CD14-positive monocyte (primary cell): ENCODE results near the gene RARS2. TPM values are rescaled to one million over a fixed set of nuclear protein-coding genes. Genes with fewer than 3 reads are reported as not detected.

Experiments used
- DNase-seq, 3 donors: peaks; one replicate each; pipeline ENCODE4 v3.0.0-alpha.2; 2011 to 2022
- H2AFZ ChIP-seq: 2 replicates; pipeline ENCODE4 v1.6.0; 2012; ENCODE audit warnings: mild to moderate bottlenecking, low read depth, low read length, inconsistent platforms; ENCODE audit not compliant: insufficient read depth, poor library complexity, severe bottlenecking
- H3K27ac ChIP-seq, 2 donors: 1 replicate in 1 of 2; 2 replicates in 1 of 2; pipeline ENCODE4 v1.5.1; 2012 to 2013; ENCODE audit warnings: low read length in 2 of 2, control low read depth in 1 of 2, inconsistent platforms in 1 of 2, low read depth in 1 of 2, mild to moderate bottlenecking in 1 of 2
- H3K27me3 ChIP-seq, 2 donors: one replicate each; pipeline versions ENCODE4 v1.6.0 to v1.6.1; 2011 to 2013; ENCODE audit warnings: low read length in 2 of 2; ENCODE audit not compliant: control insufficient read depth in 2 of 2, insufficient read depth in 2 of 2
- H3K36me3 ChIP-seq, 2 donors: replicated peaks in 1 of 2; 1 replicate in 1 of 2; 2 replicates in 1 of 2; pipeline versions ENCODE4 v1.5.1 to v1.6.1; 2012 to 2013; ENCODE audit warnings: low read length in 2 of 2, control low read depth in 1 of 2, inconsistent platforms in 1 of 2, mild to moderate bottlenecking in 1 of 2; ENCODE audit not compliant: insufficient read depth in 2 of 2, control insufficient read depth in 1 of 2
- H3K4me1 ChIP-seq, 2 donors: 1 replicate in 1 of 2; 2 replicates in 1 of 2; pipeline versions ENCODE4 v1.5.1 to v1.6.1; 2012 to 2013; ENCODE audit warnings: low read length in 2 of 2, control low read depth in 1 of 2, inconsistent platforms in 1 of 2, mild to moderate bottlenecking in 1 of 2, moderate library complexity in 1 of 2; ENCODE audit not compliant: insufficient read depth in 2 of 2, control insufficient read depth in 1 of 2
- H3K4me2 ChIP-seq: replicated peaks from 2 replicates; pipeline ENCODE3; 2012; ENCODE audit warnings: low read length, moderate library complexity, mild to moderate bottlenecking; ENCODE audit not compliant: poor library complexity, severe bottlenecking; ENCODE audit errors: extremely low read depth
- H3K4me3 ChIP-seq, 3 experiments: fragments of 200-600 bp in 1 of 3; sonication (generic) in 1 of 3; replicated peaks in 1 of 3; 1 replicate in 2 of 3; 2 replicates in 1 of 3; pipeline ENCODE4 v1.5.1; 2011 to 2013; ENCODE audit warnings: low read length in 3 of 3, mild to moderate bottlenecking in 3 of 3, control low read depth in 2 of 3, low read depth in 2 of 3, inconsistent platforms in 1 of 3, moderate library complexity in 1 of 3
- H3K79me2 ChIP-seq: 2 replicates; pipeline ENCODE4 v1.6.0; 2012; ENCODE audit warnings: mild to moderate bottlenecking, control low read depth, inconsistent platforms, low read length, moderate library complexity; ENCODE audit not compliant: insufficient read depth
- H3K9ac ChIP-seq: 2 replicates; pipeline ENCODE4 v1.6.0; 2017; ENCODE audit warnings: low read length, mild to moderate bottlenecking; ENCODE audit not compliant: insufficient read depth, poor library complexity, severe bottlenecking
- H3K9me3 ChIP-seq, 2 donors: replicated peaks in 1 of 2; 1 replicate in 1 of 2; 2 replicates in 1 of 2; pipeline versions ENCODE4 v1.5.1 to v1.6.1; 2012 to 2013; ENCODE audit warnings: low read length in 2 of 2, control low read depth in 1 of 2; ENCODE audit not compliant: control insufficient read depth in 1 of 2, insufficient read depth in 1 of 2
- H4K20me1 ChIP-seq: 2 replicates; pipeline ENCODE4 v1.6.0; 2012; ENCODE audit warnings: mild to moderate bottlenecking, low read length, control low read depth, moderate library complexity; ENCODE audit not compliant: insufficient read depth
- H3K27ac Mint-ChIP-seq, 7 donors: one replicate each; pipeline ENCODE4 v1.8.0; 2020; ENCODE audit warnings: mild to moderate bottlenecking in 7 of 7, mixed read lengths in 7 of 7, moderate library complexity in 6 of 7, inconsistent platforms in 2 of 7
- H3K27me3 Mint-ChIP-seq, 3 donors: one replicate each; pipeline ENCODE4 v1.8.0; 2021 to 2022; ENCODE audit warnings: low read depth in 3 of 3, mild to moderate bottlenecking in 3 of 3, mixed read lengths in 3 of 3, moderate library complexity in 3 of 3, inconsistent platforms in 1 of 3
- H3K36me3 Mint-ChIP-seq, 2 donors: one replicate each; pipeline ENCODE4 v1.8.0; 2020; ENCODE audit warnings: mixed read lengths in 2 of 2, inconsistent platforms in 1 of 2, mild to moderate bottlenecking in 1 of 2
- H3K4me1 Mint-ChIP-seq: one replicate; pipeline ENCODE4 v1.8.0; 2020; ENCODE audit warnings: mild to moderate bottlenecking, mixed read lengths
- H3K4me3 Mint-ChIP-seq, 2 donors: one replicate each; pipeline ENCODE4 v1.8.0; 2020; ENCODE audit warnings: mild to moderate bottlenecking in 2 of 2, mixed read lengths in 2 of 2, moderate library complexity in 1 of 2
- H3K9me3 Mint-ChIP-seq, 7 donors: one replicate each; pipeline ENCODE4 v1.8.0; 2020 to 2022; ENCODE audit warnings: mixed read lengths in 7 of 7, mild to moderate bottlenecking in 6 of 7, moderate library complexity in 6 of 7, inconsistent platforms in 2 of 7
- WGBS: methylation state at CpG from one replicate; pipeline ENCODE4 v1.1.5; 2013; ENCODE audit warnings: missing lambda C conversion rate; ENCODE audit not compliant: insufficient coverage; 5-methylcytosine and 5-hydroxymethylcytosine counted together
- intact Hi-C, 2 donors: fragments of 100-400 bp; cut with micrococcal nuclease; formaldehyde crosslinking; loops; one replicate each; pipeline versions ENCODE4 v1.15.0 to v1.15.1; 2023
- polyA plus RNA-seq, 3 donors: library from polyadenylated mRNA; depleted of rRNA in 1 of 3; unstranded in 2 of 3; stranded (reverse) in 1 of 3; fragments of 300-500 nt in 2 of 3; fragments of >200 nt in 1 of 3; fragmentation: Illumina TruSeq in 2 of 3; gene quantifications; 1 replicate in 2 of 3; 2 replicates in 1 of 3; pipeline ENCODE4 v1.2.3, GENCODE V29; 2012 to 2021
- TF ChIP-seq, protein P1 (sequence below): fragments of 200-600 bp; IDR thresholded peaks from one replicate; pipeline ENCODE4 v1.8.0; 2022; ENCODE audit warnings: antibody characterized with exemption, mild to moderate bottlenecking

RARS2 gene
- polyA plus RNA-seq, 3 donors: 8.6 to 33.0 (median 27.3) TPM

DNA sequence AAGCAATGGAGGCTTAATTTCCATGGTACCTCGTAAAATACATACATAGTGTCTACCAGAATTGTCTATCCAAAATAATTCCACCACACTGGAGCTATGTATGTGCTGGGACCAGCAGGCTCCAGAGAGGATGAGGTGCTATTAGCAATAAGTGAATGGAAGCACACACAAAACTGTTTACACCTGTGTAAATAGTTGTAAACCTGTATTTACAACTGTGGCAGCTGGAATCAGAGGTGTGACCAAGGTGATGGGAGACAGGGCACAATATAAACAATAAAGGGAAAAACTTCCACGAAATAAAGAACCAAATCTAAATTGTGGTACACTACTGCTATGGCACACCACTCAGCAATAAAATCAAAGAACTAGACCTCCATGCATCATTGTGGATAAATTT lies 14.4 kb downstream of the RARS2 start:
- H3K4me1 Mint-ChIP-seq: peaks cover 19% of the 10 kb centered on the region
- no peak for DNase-seq
- H3K9me3 ChIP-seq: no peaks in the 10 kb centered on the region
- no peak overlapping the region for H3K4me2 ChIP-seq
- no peaks in the 10 kb centered on the region for H3K27me3 Mint-ChIP-seq
- H3K4me3 Mint-ChIP-seq: no peak overlapping the region
- TF ChIP-seq, protein P1, sequence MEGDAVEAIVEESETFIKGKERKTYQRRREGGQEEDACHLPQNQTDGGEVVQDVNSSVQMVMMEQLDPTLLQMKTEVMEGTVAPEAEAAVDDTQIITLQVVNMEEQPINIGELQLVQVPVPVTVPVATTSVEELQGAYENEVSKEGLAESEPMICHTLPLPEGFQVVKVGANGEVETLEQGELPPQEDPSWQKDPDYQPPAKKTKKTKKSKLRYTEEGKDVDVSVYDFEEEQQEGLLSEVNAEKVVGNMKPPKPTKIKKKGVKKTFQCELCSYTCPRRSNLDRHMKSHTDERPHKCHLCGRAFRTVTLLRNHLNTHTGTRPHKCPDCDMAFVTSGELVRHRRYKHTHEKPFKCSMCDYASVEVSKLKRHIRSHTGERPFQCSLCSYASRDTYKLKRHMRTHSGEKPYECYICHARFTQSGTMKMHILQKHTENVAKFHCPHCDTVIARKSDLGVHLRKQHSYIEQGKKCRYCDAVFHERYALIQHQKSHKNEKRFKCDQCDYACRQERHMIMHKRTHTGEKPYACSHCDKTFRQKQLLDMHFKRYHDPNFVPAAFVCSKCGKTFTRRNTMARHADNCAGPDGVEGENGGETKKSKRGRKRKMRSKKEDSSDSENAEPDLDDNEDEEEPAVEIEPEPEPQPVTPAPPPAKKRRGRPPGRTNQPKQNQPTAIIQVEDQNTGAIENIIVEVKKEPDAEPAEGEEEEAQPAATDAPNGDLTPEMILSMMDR: no peak
- peaks cover 0 to 13% (median 3%) of the 10 kb centered on the region in 7 donors for H3K9me3 Mint-ChIP-seq
- intact Hi-C loops: no loop called here
- WGBS: no CpG with 5 or more reads among the region's 2 CpGs
- H3K4me3 ChIP-seq: no peak overlapping the region
- peaks cover 82% of the 10 kb centered on the region for H3K79me2 ChIP-seq
- H3K27me3 ChIP-seq: no peaks in the 10 kb centered on the region
- no peak overlapping the region for H2AFZ ChIP-seq
- H3K27ac ChIP-seq: no peak overlapping the region
- H3K9ac ChIP-seq: no peak overlapping the region
- peaks cover 13 to 44% of the 10 kb centered on the region in 2 donors for H3K36me3 ChIP-seq
- H3K4me1 ChIP-seq: no peaks in the 10 kb centered on the region
- no peak overlapping the region for H3K27ac Mint-ChIP-seq
- peaks cover 60% of the 10 kb centered on the region for H4K20me1 ChIP-seq
- H3K36me3 Mint-ChIP-seq: peaks cover 35 to 48% of the 10 kb centered on the region in 2 donors

DNA sequence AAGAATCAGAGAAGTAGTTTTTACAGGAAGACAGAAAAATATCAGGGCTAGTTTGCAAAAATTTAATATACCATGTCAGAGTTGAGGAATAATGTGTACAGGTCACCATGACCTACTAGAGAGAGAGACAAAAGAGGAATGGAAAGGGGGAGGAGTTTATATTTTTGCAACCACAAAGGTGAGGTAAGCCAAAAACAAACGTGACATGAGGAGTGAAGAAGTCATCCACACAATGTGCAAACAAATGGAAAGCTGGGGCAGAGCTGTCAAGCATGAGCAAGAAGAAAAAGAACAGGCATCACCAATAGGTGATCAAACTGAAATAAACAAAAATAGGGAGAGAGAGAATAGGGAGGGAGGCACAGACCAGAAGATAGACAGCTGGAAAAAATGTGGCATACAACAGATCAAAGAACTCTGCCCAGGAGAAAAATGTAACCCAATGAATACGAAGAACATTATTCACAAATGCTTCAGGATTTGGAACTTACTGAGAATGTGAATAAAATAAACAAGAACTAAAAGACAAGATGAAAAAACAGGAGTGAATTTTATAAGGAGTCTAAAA lies 15.5 kb downstream of the RARS2 start:
- Histone ChIP-seq H3K4me3 (no peak overlapping the region), H3K79me2 (peaks cover 79% of the 10 kb centered on the region), H3K27me3 (no peaks in the 10 kb centered on the region), H3K4me1 (no peaks in the 10 kb centered on the region), H3K36me3 (peaks cover 8 to 37% of the 10 kb centered on the region in 2 donors), H2AFZ (no peak overlapping the region), H3K9me3 (no peaks in the 10 kb centered on the region), H3K9ac (no peak overlapping the region), H3K4me2 (no peak overlapping the region), H4K20me1 (peaks cover 62% of the 10 kb centered on the region), H3K27ac (no peak overlapping the region)
- no peak overlapping the region for H3K4me3 Mint-ChIP-seq
- H3K27ac Mint-ChIP-seq: no peak overlapping the region
- no CpG with 5 or more reads among the region's 2 CpGs for WGBS
- H3K36me3 Mint-ChIP-seq: peaks cover 29 to 49% of the 10 kb centered on the region in 2 donors
- DNase-seq: no peak
- peaks cover 0 to 13% (median 3%) of the 10 kb centered on the region in 7 donors for H3K9me3 Mint-ChIP-seq
- intact Hi-C loops: no loop called here
- H3K4me1 Mint-ChIP-seq: peaks cover 19% of the 10 kb centered on the region
- H3K27me3 Mint-ChIP-seq: peaks cover 0 to 2% (median 0%) of the 10 kb centered on the region in 3 donors
- TF ChIP-seq, protein P1: no peak
